GM19438 (cell line): ENCODE results near the gene ZNF396.

Source experiments
- ATAC-seq: cut with Tn5 transposase; IDR thresholded peaks from one replicate; pipeline ENCODE4 v1.9.1; 2021; ENCODE audit warnings: low read depth; ENCODE audit not compliant: unreplicated experiment

ZNF396 gene

GRCh38 chr18:35376742-35377695 is at the start of gene ZNF396:
Gene ZNF396 (minus strand): TSS chr18:35377337. CDS start chr18:35374292, 3,045 bp downstream.
- ATAC-seq = peak; percentile 78

DNA sequence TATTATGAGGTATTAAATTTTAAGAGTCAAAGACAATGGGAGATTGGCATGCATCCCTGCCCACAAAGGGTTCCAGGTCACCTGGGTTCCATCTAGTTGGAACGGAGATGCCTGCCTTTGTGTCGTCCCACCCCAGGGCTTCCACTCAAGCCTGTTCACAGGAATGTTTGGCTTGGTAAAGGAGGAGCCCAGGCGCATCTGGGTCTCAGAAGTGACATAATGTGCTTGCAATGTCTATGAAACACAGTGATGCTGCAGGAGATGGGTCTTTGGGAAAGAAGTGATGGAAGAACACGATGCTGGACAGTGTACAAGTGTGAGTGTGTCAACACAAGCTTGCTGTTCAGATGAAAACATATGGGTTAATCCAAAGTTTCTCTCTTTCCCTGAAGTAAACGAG is 49.6 kb upstream of the ZNF396 start:
- no peak for ATAC-seq

- ATAC-seq = no peak
Observed at GRCh38 chr18:35424356-35424755, 47.2 kb upstream of the ZNF396 start.

DNA sequence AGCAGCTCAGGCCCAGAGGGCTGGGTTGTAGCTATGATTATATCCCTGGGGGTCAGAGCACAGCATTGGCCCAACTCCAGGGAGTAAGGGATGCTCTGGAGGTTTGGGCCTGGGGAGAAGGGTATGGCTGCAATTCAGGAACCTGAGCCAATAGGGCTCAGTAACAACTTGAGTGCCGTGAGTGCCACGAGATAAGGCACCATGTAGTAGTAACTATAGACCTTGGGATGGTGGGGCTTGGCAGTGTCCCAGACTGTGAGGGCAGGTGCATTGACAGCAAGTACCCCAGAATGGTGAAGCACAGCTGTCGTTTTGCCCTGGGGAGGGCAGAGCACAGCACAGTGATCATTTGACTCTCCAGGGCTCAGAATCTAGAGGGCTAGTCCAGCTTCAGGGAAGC is 45.1 kb upstream of the ZNF396 start:
- no peak for ATAC-seq

DNA sequence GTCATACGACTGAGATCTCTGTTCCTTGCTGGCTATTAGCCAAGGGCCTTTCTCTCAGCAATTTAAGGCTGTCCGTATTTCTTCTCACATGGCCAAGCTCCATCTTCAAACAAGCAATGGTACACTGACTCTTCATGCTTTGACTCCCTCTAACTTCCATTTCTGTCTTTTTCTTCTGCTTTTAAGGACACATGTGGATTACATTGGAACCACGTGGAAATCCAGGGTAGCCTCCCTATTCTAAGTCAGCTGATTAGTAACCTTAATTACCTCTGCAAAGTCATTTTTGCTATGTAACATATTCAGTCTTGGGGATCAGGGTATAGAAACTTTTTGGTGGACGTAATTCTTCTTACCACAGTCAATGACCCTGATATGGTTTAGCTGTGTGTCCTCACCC is 41.5 kb upstream of the ZNF396 start:
- no peak for ATAC-seq

DNA sequence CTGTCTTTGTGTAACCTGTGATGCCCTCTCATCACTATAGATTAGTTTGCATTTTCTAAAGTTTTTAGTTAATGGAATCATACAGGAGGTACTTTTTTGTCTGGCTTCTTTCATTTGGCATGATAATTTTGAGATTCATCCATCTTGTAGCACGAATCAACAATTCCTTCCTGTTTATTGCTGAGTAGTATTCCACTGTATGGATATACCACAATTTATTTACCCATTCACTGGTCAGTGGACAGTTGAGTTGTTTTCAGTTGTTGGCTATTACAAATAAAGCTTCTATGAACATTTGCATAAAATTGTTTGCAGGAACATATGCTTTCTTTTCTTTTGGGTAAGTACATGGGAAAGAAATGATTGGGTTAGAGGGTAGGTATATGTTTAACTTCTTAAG is 40.1 kb upstream of the ZNF396 start:
- ATAC-seq = no peak

DNA sequence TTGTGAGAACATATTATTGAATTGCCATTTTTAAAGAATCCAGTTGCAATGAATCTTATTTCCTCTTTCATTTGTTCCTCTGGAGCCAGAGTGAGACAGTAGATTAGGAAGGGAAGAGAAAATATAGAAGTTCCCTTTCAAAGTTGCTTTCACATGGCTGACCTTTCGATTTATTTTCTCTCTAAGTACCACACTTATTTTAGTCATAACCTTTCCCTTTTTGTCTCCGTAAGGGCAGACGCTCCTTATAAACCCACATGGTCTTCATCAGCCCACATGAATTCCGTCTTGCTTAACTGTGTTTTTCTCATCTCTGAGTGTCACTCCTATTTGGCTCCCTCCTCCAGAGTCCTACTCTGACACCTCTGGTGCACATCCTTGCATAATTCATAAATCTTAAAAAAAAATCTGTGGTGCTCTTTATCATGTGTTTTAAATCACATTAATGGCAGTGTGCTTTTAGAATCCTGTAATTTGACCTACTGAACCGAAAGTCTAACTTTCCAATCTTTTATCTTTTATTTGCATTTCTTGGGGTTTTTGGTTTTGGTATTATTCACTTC is 38.5 kb upstream of the ZNF396 start:
- no peak for ATAC-seq

GRCh38 chr18:35413163-35413511 is 36.0 kb upstream of the ZNF396 start:
- ATAC-seq = no peak

DNA sequence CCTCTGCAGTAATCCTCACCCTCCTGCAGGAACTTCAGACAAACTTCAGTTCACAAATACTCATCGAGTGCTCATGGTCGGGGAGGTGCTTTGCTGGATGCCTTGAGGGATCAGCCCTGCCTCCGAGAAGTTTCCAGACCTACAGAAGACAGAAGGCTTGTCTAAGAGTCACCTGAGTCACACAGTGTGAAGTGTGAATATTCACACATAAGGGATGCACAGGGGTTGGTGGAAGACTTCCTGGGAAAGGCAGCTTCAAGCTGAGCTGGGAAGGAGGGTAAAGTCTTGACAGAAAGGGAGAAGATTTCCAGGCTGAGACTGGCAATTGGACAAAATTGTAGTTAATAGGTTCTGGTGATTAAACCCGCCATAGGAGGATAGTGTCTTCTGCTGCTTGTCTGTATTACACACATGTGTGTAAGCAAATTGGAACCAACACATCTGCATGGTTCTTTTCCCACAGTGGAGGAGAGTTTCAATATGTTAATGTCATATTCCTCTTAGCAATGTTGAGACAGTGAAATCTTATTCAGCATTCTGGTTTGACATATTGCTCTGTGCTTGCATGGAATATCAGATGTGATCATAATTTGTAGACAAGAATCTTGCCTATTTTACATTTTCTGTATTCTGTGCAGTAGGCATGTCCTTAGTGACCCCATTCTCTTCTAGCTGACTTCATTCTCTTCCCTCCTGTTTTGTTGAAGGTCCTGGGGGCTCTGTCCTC is 34.7 kb upstream of the ZNF396 start:
- ATAC-seq = no peak

DNA sequence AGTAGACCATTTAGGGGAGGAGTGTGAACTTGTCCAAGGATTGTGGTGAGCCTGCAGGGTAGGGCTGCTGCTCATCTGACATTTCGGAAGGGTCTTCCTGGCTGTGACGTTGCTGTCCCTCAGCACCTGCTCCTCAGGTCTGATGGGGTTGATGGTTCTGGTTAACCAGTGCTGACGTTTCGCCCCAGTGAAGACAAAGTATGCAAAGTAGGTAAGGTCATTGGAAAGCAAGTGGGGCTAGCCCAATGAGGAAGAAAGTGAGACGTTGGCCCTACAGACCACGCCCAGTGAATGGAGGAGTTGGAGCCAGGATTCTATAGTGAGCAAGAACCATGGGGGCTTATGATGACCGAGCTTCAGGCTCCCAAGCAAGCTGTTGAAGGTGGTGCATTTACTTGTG is 33.4 kb upstream of the ZNF396 start:
- ATAC-seq = peak; percentile 50

GRCh38 chr18:35409911-35410310 is 32.8 kb upstream of the ZNF396 start:
- ATAC-seq = no peak

- no peak for ATAC-seq
Observed at GRCh38 chr18:35408843-35409261, 31.7 kb upstream of the ZNF396 start.

DNA sequence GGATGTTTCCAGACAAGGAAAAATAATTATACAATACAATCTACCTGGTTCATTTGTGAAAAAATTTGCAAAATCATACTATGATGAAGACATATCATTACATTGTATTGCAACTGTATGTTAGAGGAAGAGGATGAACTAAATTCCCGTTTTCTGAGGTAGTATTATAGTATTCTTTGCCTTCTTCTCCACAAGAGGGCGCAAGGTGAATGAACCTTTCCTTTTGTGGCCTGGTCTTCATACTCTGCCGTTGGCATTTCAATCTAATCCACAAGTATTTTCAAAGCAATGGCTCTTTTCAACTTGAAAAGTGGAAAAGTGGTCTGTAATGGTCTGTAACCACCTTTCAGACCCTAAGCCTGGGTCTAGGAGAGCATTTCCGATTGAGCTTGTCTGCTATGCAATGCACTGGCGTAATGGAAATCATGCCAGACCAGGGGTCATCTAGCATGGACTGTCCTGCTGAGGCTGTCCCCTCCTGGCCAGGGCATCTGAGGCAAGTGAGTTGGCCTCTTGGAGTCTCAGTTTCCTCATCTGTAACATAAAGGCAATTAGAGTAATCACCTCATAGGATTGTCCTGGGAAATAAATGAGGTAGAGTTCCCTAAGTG is 30.8 kb upstream of the ZNF396 start:
- no peak for ATAC-seq

DNA sequence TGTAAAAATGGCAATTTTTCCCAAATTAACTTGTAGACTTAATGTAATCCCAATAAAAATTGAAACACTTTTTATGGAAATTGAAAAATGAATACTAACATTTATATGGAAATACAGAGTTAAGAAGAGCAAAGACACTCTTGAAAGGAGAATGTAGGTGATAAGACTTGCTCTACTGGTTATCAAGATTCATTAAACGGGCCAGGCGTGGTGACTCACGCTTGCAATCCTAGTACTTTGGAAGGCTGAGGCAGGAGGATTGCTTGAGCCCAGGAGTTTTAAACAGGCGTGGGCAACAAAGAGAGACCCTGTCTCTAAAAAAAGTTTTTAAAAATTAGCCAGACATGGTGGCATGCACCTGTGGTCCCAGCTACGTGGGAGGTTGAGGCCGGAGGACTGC is 29.5 kb upstream of the ZNF396 start:
- ATAC-seq = no peak

DNA sequence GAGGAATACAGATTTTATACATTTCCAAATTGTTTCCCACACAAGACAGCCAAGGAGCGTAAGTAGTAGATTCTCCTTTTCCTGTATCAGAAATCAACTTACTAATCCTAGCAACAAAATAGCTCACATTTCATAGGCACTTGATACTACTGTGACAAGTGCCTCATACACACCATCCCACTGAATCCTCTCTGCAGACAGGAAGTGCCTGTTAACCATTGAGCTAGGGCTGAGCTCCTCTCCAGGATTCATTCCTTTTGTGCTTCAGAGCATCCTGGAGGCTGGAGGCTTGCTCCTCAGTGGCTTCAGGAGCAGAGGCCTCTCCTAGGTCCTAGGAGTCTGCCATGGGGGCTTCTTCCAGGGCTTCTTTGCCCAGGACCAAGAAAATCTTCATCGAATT is 20.8 kb upstream of the ZNF396 start:
- no peak for ATAC-seq

DNA sequence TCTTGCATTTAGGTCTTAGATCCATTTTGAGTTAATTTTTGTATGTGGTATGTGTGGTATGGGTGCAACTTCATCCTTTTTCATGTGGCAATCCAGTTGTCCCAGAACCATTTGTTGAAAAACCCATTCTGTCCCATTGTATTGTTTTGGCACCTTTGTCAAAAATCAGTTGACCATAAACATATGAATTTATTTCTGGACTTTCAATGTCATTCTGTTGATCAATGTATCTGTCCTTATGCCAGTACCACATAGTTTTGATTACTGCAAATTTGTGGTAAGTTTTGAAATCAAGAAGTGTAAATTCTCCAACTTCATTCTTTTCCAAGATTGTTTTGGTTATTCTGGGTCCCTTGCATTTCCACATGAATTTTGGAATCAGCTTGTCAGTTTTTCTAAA is 16.6 kb upstream of the ZNF396 start:
- no peak for ATAC-seq

DNA sequence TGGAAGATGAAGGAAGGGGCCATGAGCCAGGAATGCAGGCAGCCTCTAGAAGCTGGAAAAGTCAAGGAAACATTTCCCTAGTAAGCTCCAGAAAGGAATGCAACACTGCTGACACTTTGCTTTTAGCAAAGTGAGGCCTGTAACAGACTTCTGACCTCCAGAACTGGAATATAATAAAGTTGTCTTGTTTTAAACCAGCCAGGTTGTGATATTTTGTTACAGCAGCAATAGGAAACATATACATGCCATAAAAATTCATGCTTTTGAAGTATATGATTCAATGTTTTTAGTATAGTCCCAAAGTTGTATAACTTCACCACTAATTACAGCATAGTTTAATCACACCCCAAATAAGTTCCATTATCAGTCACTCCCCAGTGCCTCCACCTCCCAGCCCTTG is 15.2 kb upstream of the ZNF396 start:
- no peak for ATAC-seq

GRCh38 chr18:35390951-35391700 is 14.0 kb upstream of the ZNF396 start:
- ATAC-seq = no peak

DNA sequence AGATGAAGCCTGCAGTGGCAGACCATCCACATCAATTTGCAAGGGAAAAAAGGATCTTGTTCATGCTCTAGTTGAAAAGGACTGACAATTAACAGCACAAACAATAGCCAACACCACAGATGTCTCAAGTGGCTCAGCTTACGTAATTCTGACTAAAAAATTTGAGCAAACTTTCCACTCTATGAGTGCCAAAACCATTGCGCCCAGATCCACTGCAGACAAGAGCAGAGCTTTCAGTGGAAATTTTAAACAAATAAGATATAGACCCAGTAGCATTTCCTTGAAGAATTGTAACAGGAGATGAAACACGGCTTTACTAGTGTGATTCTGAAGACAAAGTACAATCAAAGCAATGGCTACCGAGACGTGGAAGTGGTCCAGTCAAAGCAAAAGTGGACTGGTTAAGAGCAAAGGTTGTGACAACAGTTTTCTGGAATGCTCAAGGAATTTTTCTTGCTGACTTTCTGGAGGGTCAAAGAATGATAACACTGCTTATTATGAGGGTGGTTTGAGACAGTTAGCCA is 12.0 kb upstream of the ZNF396 start:
- ATAC-seq = no peak

DNA sequence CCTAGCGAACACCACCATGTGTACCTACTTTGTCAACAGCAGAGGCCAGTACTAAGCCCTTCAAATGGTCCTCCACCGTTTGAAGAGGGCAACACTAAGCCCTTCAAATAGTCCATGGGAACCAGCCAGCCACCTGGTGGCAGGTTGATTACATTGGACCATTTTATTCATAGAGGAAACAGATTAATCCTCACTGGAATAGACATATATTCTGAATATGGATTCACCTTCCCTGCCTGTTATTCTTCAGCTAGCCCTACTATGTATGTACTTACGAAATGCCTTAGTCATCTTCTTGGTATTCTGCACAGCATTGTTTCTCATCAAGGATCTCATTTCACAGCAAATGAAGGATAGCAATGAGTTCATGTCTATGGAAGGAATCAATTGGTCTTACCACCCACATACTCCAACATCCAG is 10.0 kb upstream of the ZNF396 start:
- ATAC-seq = no peak
